ENCODE measurements around the gene ZNF555. TPM values are rescaled to one million over a fixed set of nuclear protein-coding genes. Genes with fewer than 3 reads are reported as not detected.
A peak's percentile ranks its signal among the peaks of the same experiment; 100 is the strongest.

ZNF555 gene
- total and polyA plus RNA-seq, 2 of the 13 experiments (the other 11 are each of a cell fraction or from before 2014, with no cell fraction given): 5.0 to 8.0 TPM

DNA sequence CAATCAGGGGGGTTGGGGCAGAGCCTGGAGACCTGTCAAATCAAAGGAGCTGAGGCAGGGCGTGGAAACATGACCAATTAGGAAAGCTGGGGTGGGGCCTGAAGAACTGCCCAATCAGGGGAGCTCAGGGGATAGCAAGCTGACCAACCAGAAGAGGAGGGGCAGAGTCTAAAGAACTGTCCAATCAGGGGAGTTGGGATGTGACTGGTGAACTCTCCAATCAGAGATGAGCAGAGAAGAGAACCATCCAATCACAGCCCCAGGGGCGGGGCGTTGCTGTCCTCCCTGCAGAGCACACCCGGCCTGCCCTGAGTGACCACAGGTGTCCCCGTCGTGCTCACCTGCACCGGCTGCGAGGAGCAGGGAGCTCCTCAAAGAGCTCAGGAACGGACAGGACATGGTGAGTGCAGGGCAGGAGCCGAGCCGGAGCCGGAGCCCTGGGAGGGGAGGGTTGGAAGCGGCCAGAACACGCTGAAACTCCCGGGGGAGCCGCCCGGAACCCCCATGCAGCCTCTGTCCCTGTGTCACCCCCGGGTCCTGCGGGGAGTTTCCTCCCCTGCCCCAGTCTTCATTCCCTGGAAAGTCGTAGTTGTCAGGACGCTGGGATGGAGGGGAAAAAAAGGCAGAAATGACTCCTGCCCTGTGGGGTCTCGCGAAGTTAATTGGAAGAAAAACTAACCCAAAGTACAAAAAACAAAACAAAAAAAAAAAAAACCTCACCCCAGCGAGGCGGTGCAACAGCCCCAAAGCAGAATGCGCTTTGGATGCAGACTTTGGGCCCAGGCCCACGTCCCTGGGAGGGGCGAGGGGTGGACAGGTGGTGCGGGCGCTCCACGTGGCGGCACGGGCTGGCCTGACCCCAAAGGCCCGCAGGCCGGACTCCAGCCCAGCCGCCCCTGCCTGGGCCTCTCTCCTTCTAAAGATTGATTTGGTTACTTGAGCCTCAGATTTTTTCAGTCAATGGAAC lies 26.0 kb downstream of the ZNF555 start, which contains the start of gene ZNF556 (continued):
- TF ChIP-seq GFI1 (CRISPR knock-in tag; IDR thresholded peaks at IDR 0.05; ENCODE audit: borderline replicate concordance) (peak; percentile 22; the same call in 1 of the 2 replicates), PCBP1 (IDR thresholded peaks at IDR 0.05; ENCODE audit: borderline replicate concordance, low read depth, low read length) (0 out of 2 replicates have a peak, but pooled peaks have one; percentile 38), ZNF180 (CRISPR knock-in tag; IDR thresholded peaks at IDR 0.05; ENCODE audit: borderline replicate concordance, low read depth) (no peak), IKZF4 (CRISPR knock-in tag; IDR thresholded peaks at IDR 0.05; ENCODE audit: borderline replicate concordance, low read depth, not compliant biosample characterization) (peak; percentile 84), MTERF4 (CRISPR knock-in tag; IDR thresholded peaks at IDR 0.05) (no peak), ZC3H13 (CRISPR knock-in tag; IDR thresholded peaks at IDR 0.05) (no peak), JUN (CRISPR knock-in tag; IDR thresholded peaks at IDR 0.05) (0 out of 2 replicates have a peak, but pooled peaks have one; percentile 34), ZNF121 (CRISPR knock-in tag; IDR thresholded peaks at IDR 0.05) (0 out of 2 replicates have a peak, but pooled peaks have one; percentile 48), ZNF781 (CRISPR knock-in tag; IDR thresholded peaks at IDR 0.05; ENCODE audit: borderline replicate concordance, not compliant biosample characterization) (no peak), TGIF2 (CRISPR knock-in tag; IDR thresholded peaks at IDR 0.05) (peak; percentile 78; the same call in 1 of the 2 replicates), EEA1 (CRISPR knock-in tag; IDR thresholded peaks at IDR 0.05; ENCODE audit: borderline replicate concordance) (0 out of 2 replicates have a peak, but pooled peaks have one; percentile 41), ADNP (CRISPR knock-in tag; IDR thresholded peaks at IDR 0.05) (no peak), ZNF704 (CRISPR knock-in tag; IDR thresholded peaks at IDR 0.05; ENCODE audit: borderline replicate concordance) (peak; percentile 61; the same call in 1 of the 2 replicates), MTA1 (CRISPR knock-in tag; IDR thresholded peaks at IDR 0.05; ENCODE audit: borderline replicate concordance) (peak; percentile 30; the same call in 1 of the 2 replicates), ZNF749 (CRISPR knock-in tag; IDR thresholded peaks at IDR 0.05; ENCODE audit: borderline replicate concordance) (0 out of 2 replicates have a peak, but pooled peaks have one; percentile 50), THAP11 (CRISPR knock-in tag; IDR thresholded peaks at IDR 0.05) (peak; percentile 79), SALL1 (CRISPR knock-in tag; IDR thresholded peaks at IDR 0.05) (peak; percentile 73)
- TF ChIP-seq, protein P1, sequence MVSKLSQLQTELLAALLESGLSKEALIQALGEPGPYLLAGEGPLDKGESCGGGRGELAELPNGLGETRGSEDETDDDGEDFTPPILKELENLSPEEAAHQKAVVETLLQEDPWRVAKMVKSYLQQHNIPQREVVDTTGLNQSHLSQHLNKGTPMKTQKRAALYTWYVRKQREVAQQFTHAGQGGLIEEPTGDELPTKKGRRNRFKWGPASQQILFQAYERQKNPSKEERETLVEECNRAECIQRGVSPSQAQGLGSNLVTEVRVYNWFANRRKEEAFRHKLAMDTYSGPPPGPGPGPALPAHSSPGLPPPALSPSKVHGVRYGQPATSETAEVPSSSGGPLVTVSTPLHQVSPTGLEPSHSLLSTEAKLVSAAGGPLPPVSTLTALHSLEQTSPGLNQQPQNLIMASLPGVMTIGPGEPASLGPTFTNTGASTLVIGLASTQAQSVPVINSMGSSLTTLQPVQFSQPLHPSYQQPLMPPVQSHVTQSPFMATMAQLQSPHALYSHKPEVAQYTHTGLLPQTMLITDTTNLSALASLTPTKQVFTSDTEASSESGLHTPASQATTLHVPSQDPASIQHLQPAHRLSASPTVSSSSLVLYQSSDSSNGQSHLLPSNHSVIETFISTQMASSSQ (IDR thresholded peaks at IDR 0.05; ENCODE audit: low read depth): no peak
- TF ChIP-seq, protein P1 (CRISPR knock-in tag; IDR thresholded peaks at IDR 0.05; ENCODE audit: borderline replicate concordance): no peak
- TF ChIP-seq, protein P2, sequence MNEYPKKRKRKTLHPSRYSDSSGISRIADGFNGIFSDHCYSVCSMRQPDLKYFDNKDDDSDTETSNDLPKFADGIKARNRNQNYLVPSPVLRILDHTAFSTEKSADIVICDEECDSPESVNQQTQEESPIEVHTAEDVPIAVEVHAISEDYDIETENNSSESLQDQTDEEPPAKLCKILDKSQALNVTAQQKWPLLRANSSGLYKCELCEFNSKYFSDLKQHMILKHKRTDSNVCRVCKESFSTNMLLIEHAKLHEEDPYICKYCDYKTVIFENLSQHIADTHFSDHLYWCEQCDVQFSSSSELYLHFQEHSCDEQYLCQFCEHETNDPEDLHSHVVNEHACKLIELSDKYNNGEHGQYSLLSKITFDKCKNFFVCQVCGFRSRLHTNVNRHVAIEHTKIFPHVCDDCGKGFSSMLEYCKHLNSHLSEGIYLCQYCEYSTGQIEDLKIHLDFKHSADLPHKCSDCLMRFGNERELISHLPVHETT (CRISPR knock-in tag; conservative IDR thresholded peaks at IDR 0.05): no peak
